Esophagus muscularis mucosa (tissue), 4 donors: ENCODE results near the gene SGPP2. TPM values are rescaled to one million over a fixed set of nuclear protein-coding genes. Genes with fewer than 3 reads are reported as not detected.

Experiments
- DNase-seq: peaks from one replicate; pipeline ENCODE4 v3.0.0-alpha.2; 2017; ENCODE audit errors: extremely low spot score
- H3K27ac ChIP-seq, 4 donors: fragments of 200-600 bp; sonication (generic); replicated peaks in 1 of 4; 1 replicate in 3 of 4; 2 replicates in 1 of 4; pipeline ENCODE4 v1.5.1; 2016 to 2019; ENCODE audit warnings: mild to moderate bottlenecking in 1 of 4
- H3K27me3 ChIP-seq, 4 donors: fragments of 200-600 bp; sonication (generic); one replicate each; pipeline versions ENCODE4 v1.5.1 to v1.6.0; 2016 to 2019
- H3K36me3 ChIP-seq, 4 donors: fragments of 200-600 bp; sonication (generic); one replicate each; pipeline ENCODE4 v1.5.1; 2016 to 2019
- H3K4me1 ChIP-seq, 4 donors: fragments of 200-600 bp; sonication (generic); one replicate each; pipeline ENCODE4 v1.5.1; 2016 to 2019
- H3K4me3 ChIP-seq, 4 donors: fragments of 200-600 bp; sonication (generic); 1 replicate in 2 of 4; 2 replicates in 2 of 4; pipeline ENCODE4 v1.5.1; 2016 to 2019; ENCODE audit warnings: mild to moderate bottlenecking in 4 of 4, moderate library complexity in 1 of 4
- H3K9me3 ChIP-seq, 4 donors: fragments of 200-600 bp; sonication (generic); 1 replicate in 3 of 4; 2 replicates in 1 of 4; pipeline ENCODE4 v1.5.1; 2016 to 2019
- EP300 ChIP-seq: sonication (generic); formaldehyde crosslinking; IDR thresholded peaks from one replicate; pipeline ENCODE4 v1.6.1; 2017; ENCODE audit warnings: antibody characterized with exemption
- POLR2A ChIP-seq: fragments of 450-650 bp; IDR thresholded peaks from one replicate; pipeline ENCODE4 v1.6.1; 2017; ENCODE audit warnings: antibody characterized with exemption, moderate library complexity, mild to moderate bottlenecking, low read depth
- POLR2AphosphoS5 ChIP-seq, 2 donors: sonication (generic); formaldehyde crosslinking; IDR thresholded peaks; one replicate each; pipeline ENCODE4 v1.6.1; 2017; ENCODE audit warnings: antibody characterized with exemption in 2 of 2
- WGBS: methylation state at CpG from one replicate; pipeline ENCODE4 v1.1.5; 2018; 5-methylcytosine and 5-hydroxymethylcytosine counted together
- intact Hi-C: fragments of 100-400 bp; cut with DNase I; formaldehyde crosslinking; loops from one replicate; pipeline ENCODE4 v1.15.1; 2023
- total RNA-seq, 4 donors: library from RNA; depleted of rRNA; stranded (reverse); fragments of >200 nt; gene quantifications; one replicate each; pipeline versions ENCODE4 v1.1.0 to v1.2.1, GENCODE V29; 2016
- TF ChIP-seq, protein P1 (sequence below), 3 experiments: fragments of 200-600 bp in 2 of 3; fragments of 450-650 bp in 1 of 3; sonication (generic) in 2 of 3; IDR thresholded peaks; one replicate each; pipeline ENCODE4 v1.5.1; 2017 to 2019; ENCODE audit warnings: antibody characterized with exemption in 3 of 3, mild to moderate bottlenecking in 2 of 3, moderate library complexity in 1 of 3

Gene SGPP2
- total RNA-seq, 4 donors from 2014 or later, result 0.32 to 0.83 (median 0.52) TPM

DNA sequence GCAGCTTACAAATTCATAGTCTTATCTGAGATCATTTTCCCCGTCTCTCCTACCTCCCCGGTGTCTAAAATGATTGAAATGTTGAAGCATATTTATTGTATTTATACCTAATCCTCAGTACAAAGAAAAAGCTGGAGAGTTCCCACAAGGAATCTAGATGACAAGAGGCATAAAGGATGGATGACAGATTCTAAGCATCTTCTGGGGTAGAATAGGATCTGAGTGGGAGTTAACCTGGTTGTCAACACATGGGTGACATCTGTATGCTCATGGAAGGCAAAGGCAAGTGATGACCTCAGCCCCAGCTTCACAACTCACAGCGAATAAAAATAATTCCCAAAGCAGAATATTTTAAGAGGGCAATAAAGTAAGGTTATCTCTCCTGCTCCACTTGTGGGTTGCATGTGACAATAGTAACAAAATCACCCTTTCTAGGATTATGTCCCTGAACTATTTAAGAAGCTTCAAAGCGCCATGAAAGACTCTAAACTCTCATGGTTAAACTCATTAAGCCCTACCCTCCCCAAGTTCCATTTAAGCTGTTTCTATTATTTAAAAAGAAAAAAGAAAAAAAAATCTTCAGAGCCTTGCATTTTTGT lies 32.2 kb downstream of the SGPP2 start:
- TF ChIP-seq POLR2A, result no peak
- TF ChIP-seq, protein P1, sequence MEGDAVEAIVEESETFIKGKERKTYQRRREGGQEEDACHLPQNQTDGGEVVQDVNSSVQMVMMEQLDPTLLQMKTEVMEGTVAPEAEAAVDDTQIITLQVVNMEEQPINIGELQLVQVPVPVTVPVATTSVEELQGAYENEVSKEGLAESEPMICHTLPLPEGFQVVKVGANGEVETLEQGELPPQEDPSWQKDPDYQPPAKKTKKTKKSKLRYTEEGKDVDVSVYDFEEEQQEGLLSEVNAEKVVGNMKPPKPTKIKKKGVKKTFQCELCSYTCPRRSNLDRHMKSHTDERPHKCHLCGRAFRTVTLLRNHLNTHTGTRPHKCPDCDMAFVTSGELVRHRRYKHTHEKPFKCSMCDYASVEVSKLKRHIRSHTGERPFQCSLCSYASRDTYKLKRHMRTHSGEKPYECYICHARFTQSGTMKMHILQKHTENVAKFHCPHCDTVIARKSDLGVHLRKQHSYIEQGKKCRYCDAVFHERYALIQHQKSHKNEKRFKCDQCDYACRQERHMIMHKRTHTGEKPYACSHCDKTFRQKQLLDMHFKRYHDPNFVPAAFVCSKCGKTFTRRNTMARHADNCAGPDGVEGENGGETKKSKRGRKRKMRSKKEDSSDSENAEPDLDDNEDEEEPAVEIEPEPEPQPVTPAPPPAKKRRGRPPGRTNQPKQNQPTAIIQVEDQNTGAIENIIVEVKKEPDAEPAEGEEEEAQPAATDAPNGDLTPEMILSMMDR (IDR thresholded peaks at IDR 0.05), result no peak
- TF ChIP-seq EP300, result no peak
- TF ChIP-seq POLR2AphosphoS5 (IDR thresholded peaks at IDR 0.05), result no peak
- H3K4me1 ChIP-seq, result peaks cover 0 to 5% (median 0%) of the 10 kb centered on the region in 4 donors
- no peak for DNase-seq
- WGBS, result 92% methylated on average over 4 of the region's 4 CpGs
- H3K27ac ChIP-seq, result no peak overlapping the region
- H3K9me3 ChIP-seq, result no peaks in the 10 kb centered on the region
- intact Hi-C loops, result no loop called here
- H3K27me3 ChIP-seq, result no peaks in the 10 kb centered on the region
- no peak overlapping the region for H3K4me3 ChIP-seq
- H3K36me3 ChIP-seq, result no peaks in the 10 kb centered on the region

DNA sequence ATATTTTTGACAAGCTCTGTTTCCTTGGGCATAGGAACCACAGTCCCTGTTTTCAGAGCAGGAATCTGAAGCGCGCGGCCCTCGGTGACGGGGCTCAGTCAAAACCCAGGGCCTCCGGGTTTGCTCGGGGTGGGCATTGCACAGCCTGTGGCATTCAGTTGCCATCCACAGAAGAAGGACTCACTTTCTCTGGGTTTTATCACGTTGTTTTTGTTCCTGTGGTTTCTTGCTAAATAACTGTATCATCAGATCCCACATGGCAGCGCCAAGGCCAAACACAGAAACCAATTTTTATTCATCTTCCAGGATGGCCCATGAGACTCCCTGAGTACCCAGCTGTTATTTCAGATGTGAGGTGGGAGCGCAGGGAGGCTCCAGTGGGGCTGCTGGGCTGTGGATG lies 35.6 kb downstream of the SGPP2 start:
- 91% methylated on average over 10 of the region's 10 CpGs for WGBS
- TF ChIP-seq, protein P1 (IDR thresholded peaks at IDR 0.05), result no peak
- no peak for TF ChIP-seq POLR2AphosphoS5 (IDR thresholded peaks at IDR 0.05)
- no peak for TF ChIP-seq POLR2A
- TF ChIP-seq EP300, result no peak
- H3K27me3 ChIP-seq, result no peaks in the 10 kb centered on the region
- H3K27ac ChIP-seq, result no peak overlapping the region
- DNase-seq, result peak; percentile 78
- no peaks in the 10 kb centered on the region for H3K36me3 ChIP-seq
- intact Hi-C loops, result no loop called here
- no peak overlapping the region for H3K4me3 ChIP-seq
- no peaks in the 10 kb centered on the region for H3K9me3 ChIP-seq
- H3K4me1 ChIP-seq, result peaks cover 0 to 8% (median 1%) of the 10 kb centered on the region in 4 donors

GRCh38 chr2:222465746-222466145 lies 41.4 kb downstream of the SGPP2 start:
- H3K36me3 ChIP-seq, result no peaks in the 10 kb centered on the region
- H3K4me3 ChIP-seq, result no peak overlapping the region
- H3K4me1 ChIP-seq, result peaks cover 3 to 12% (median 6%) of the 10 kb centered on the region in 4 donors
- 70% methylated on average over 3 of the region's 3 CpGs for WGBS
- DNase-seq, result peak; percentile 81
- H3K9me3 ChIP-seq, result no peaks in the 10 kb centered on the region
- no peak overlapping the region for H3K27ac ChIP-seq
- intact Hi-C loops, result no loop called here
- peaks cover 0 to 5% (median 0%) of the 10 kb centered on the region in 4 donors for H3K27me3 ChIP-seq
- no peak for TF ChIP-seq EP300
- TF ChIP-seq POLR2A, result no peak
- TF ChIP-seq POLR2AphosphoS5 (IDR thresholded peaks at IDR 0.05), result no peak
- TF ChIP-seq, protein P1 (IDR thresholded peaks at IDR 0.05), result no peak

DNA sequence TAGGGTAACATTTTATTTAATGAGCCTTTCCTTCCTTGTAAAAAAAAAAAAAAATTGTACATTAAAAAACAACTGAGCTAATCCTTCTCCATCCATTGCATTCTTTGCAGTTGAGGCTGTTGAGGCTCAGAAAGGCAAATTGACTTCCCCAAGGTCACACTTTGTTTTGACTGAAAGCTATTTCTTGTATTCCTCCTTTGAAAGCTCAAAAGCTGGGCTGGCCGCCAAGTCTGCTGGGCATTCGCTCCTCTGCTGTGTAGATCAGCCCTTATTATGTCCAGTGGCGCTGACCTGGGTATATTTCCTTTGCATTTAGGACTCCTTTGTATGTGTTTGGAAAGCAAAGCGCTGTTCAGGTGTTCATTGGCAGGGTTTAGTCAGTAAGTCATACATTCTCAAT lies 44.0 kb downstream of the SGPP2 start:
- Histone ChIP-seq H3K36me3 (no peaks in the 10 kb centered on the region), H3K4me1 (peaks cover 3 to 13% (median 6%) of the 10 kb centered on the region in 4 donors), H3K27me3 (peaks cover 0 to 5% (median 0%) of the 10 kb centered on the region in 4 donors), H3K27ac (no peak overlapping the region), H3K9me3 (no peaks in the 10 kb centered on the region), H3K4me3 (no peak overlapping the region)
- intact Hi-C loops, result no loop called here
- TF ChIP-seq POLR2A, result no peak
- TF ChIP-seq, protein P1 (IDR thresholded peaks at IDR 0.05), result no peak
- TF ChIP-seq POLR2AphosphoS5 (IDR thresholded peaks at IDR 0.05), result no peak
- no peak for TF ChIP-seq EP300
- no peak for DNase-seq
- 49% methylated on average over 4 of the region's 4 CpGs for WGBS
